Activated CD4-positive, alpha-beta T cell treated with anti-CD3 and anti-CD28 coated beads for 1 hour (primary cell): ENCODE results near the gene C16orf74.

ENCODE experiments used
- DNase-seq: peaks from one replicate; pipeline ENCODE4 v3.0.0-alpha.2; 2020

The C16orf74 gene

GRCh38 chr16:85746460-85747215 is 4.3 kb downstream of the C16orf74 start:
- no peak for DNase-seq

DNA sequence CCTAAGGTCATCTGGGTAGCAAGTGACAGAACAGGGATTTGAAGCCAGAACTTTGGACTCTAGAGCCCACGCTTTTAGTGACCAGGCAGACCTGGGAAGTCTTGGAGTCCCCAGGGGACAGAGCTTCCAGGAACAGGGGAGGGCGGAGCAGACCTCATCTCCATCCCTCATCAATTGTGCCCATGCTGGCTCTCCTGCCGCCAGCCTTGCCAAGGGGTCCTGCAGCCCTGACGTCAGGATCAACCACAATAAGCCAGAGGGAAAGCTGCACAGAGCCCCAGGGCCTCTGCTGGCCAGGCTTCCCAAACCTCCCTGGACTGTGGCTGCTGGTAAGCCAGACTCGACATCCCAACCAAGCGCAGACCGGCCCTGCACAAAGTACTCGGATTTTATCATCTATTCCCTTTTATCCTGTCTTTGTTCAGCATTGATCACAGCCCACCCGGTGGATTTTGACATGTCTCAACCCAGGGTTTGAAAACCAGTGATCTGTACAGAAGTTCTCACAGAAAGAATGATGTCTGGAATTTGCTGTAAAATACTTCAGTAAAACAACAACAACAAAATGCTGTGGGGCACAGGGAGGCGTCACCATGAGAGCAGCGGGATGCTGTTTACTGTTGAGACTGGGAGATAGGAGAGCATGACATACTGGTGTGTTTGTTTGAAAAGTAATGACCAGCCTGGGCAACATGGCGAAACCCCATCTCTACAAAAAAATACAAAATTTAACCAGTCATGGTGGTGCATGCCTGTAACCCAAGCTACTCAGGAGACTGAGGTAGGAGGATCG is 11.8 kb downstream of the C16orf74 start:
- no peak for DNase-seq

GRCh38 chr16:85736921-85737320 is 14.0 kb downstream of the C16orf74 start:
- DNase-seq = no peak

DNA sequence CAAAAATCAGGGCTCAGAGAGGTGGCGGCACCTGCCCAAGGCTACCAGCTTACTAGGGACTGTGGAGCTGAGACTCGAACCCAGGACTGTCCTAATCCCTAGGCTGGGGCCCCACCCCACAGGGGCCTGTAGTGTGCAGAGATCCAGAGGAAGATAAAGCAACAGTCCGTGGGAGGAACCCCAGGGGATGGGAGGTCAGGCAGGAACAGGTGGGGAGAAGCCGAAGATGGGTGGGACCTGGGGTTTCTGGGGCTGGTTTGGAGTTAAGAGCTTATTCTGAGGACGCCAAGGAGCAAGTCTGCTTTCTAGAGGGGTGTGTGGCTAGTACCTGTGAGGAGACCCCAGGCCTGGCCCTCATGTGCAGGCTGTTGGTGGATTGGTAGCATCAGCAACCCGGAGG is 14.9 kb downstream of the C16orf74 start:
- no peak for DNase-seq

GRCh38 chr16:85735225-85735635 is 15.7 kb downstream of the C16orf74 start:
- peak; percentile 18 for DNase-seq

GRCh38 chr16:85734311-85735017 is 16.4 kb downstream of the C16orf74 start:
- DNase-seq = no peak

DNA sequence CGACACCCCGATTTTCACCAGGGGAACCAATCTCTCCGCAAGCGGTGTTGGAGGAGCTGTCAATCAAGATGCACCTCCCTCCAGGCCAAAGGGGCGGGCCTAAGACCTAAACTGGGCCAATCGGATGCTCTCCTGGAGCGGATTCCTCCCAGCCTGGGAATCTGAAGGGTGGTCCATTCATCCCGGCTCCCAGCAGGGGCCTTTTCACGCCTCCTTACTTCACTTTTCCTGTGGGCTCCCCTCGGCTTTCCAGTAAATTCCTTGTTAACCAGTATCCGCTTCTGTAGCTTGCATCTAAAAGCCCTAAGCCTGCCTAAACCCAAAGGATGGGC is 17.1 kb downstream of the C16orf74 start:
- DNase-seq = no peak

- DNase-seq = no peak
These were observed 17.6 kb downstream of the C16orf74 start for GRCh38 chr16:85733155-85733838.

GRCh38 chr16:85731179-85731578 is 19.7 kb downstream of the C16orf74 start:
- DNase-seq = no peak

GRCh38 chr16:85730186-85730465 is 20.8 kb downstream of the C16orf74 start:
- no peak for DNase-seq

DNA sequence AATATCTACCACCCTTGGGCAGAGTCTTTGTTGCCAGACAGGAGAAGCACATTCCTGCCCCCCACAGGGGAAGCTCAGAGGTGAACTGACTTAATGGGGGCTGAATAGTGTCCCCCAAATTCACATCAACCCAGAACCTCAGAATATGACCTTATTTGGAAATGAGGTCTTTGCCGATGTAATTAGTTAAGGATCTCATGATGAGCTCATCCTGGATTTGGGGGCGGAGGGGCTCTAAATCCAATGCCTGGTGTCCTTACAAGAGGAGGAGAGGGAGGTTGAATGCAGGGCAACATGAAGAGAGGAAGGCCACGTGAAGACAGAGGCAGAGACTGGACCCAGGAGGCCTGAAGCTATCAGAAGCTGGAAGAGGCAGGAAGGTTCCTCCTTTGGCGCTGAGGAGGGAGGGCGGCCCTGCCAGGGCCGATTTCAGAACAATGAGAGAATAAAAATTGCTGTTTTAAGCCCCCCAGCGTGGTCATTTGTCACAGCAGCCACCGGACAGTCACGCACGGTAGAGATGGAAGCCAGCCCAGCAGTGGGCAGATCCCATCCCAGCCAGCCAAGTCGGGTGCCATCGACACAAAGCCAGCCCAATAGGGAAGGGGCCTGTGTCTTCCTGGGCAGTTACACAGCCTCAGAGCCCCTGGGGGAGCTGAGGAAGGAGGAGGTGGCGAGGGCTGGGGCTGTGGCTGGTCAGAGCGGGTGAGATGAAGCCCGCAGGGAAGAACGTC is 21.3 kb downstream of the C16orf74 start:
- DNase-seq = no peak

DNA sequence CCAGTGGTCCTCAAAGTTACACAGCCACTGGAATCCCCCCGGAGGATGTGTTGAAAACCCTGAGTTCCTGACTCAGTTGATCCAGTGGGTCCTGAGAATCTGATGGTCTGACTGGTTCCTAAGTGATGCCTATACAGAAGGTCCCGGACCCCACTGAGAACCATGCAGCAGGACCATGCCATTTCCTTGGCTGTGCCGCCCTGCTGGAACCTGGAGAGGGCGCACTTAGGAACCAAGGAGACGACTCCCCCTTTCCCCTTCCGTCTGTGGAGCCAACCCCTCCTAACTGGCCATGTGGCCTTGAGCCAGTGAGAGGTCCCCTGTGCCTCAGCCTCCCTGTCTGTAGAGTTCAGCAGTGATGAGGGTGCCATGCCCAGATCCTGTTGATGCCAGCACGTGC is 22.0 kb downstream of the C16orf74 start:
- DNase-seq = no peak

DNA sequence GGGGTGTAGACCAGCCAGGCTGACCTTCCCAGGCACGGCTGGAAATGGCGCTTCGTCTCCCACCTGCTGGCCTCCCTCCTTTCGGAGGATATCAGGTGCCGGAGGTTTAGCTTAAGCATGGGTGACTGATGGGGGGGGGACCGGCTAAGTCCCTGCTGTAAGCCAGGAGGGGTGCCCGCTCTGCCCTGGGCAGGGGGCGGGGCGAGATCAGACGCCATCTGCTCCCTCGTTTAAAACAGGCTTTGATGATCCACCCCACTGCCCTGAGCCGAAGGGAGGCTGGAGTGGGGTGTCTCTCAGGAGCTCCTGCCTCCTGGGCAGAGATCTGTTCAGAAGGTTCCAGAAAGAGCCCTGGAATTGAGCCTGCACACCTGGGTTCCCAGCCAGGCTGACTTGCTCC is 26.0 kb downstream of the C16orf74 start:
- DNase-seq = no peak

DNA sequence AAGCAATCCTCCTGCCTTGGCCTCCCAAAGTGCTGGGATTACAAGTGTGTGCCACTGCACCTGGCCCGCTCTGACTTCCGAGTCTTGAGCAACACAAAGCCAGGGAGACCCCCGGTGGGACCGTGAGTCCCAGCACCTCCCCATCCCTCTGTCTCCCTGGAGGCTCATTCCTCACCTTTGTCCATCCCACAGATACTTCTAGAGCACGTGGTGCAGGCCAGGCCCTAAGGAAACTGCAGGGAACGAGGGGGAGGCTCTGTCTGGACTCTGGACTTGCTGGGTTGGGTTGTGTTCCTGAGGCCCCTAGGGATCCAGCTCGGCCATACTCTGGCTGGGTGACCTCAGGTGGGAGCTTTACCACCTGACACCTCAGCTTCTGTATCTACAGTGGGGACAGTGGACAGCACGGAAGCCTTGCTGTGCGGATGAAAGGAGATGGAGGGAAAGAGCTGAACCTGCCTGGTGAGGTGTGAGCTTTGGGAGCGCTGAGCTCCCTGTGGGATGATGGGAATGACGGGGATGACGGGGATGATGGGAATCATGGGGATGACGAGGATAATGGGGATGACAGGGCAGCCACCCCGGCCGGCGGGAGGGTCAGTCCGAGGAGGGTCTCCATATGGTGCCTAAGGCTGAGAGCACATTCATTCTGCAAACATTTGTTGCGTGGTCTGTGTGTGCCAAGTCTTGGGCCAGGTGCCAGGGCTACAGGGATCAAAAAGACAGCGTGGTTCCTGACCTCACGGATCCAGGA is 26.6 kb downstream of the C16orf74 start:
- no peak for DNase-seq

DNA sequence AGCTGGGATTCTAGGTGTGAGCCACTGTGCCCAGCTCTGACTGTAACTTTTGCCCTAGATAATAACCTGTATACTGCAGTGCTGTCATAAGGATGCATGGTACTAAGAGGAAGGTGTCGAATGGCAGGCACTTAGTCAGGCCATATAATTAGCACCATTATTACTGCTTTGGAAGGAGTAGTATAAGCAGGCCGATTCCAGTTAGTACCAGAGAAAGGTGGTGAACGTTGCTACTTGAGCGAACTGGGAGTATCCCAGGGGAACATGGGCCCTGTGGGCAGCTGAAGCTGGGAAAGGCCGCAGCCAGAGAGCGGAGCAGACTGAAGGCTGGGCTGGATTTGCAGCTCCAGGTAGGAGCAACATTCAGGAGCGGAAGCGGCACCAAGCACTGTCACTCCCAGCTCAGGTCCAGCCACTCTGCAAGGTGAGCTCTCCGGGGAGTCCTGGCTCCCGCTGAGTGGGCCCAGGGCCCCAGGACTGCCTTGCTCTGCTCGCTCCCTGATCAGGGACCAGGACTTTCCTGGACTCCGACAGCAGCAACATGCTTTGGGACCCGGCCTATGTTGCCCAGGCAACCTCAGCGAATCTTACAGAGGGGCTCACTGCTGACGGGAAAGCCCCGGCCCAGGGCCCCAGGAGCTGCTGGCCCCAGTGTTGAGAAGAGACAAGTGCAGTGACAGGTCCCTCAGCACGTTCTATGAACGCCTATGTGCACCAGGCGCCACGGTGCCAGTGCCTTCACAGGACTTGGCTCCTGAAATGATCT is 28.6 kb downstream of the C16orf74 start:
- no peak for DNase-seq

DNA sequence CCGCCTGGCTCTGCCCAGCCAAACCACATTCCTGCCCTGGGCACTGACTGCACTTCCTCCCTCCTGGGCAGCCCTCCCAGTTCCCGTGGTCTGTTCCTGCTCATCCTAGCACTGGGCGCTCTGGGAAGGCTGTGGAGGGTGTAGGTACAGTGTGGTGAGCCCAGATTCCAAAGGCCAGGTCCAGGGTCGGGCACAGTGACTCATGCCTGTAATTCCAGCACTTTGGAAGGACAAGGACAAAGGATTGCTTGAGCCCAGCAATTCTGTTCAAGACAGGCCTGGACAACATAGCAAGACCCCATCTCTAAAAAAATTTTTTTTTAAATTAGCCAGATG is 30.6 kb downstream of the C16orf74 start:
- no peak for DNase-seq

- no peak for DNase-seq
These were observed 31.1 kb downstream of the C16orf74 start for GRCh38 chr16:85719605-85720301.

- no peak for DNase-seq
These were observed 32.2 kb downstream of the C16orf74 start for GRCh38 chr16:85718682-85719081.

- DNase-seq = no peak
These were observed 32.8 kb downstream of the C16orf74 start for GRCh38 chr16:85718153-85718477.

GRCh38 chr16:85717393-85718152 is 33.3 kb downstream of the C16orf74 start:
- peak; percentile 23 for DNase-seq
